Middle frontal gyrus (tissue), 1 donor: ENCODE data around the gene NOVA2.

Experiments
- DNase-seq: peaks from one replicate; pipeline ENCODE4 v3.0.0-alpha.2; 2015; ENCODE audit warnings: low spot score; ENCODE audit errors: extremely low spot score

The NOVA2 gene

DNA sequence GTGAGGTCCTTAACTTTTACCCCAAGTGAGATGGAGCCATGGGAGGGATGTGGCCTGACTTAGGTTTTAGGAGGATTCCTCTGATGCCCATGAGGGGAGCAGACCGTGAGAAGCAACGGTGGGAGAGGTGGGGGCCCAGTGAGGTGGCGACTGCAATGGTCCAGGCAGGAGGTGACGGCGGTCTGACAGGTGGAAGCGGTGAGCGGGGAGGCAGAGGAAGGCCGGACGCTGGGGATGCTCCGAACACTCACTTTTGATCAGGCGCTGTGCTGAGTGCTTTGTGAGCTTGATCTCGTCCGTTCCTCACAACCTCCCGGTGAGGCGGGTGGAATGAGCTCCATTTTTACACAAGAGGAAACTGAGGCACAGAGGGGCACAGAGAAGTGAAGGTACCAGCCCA lies 11.6 kb downstream of the NOVA2 start:
- DNase-seq: no peak

DNA sequence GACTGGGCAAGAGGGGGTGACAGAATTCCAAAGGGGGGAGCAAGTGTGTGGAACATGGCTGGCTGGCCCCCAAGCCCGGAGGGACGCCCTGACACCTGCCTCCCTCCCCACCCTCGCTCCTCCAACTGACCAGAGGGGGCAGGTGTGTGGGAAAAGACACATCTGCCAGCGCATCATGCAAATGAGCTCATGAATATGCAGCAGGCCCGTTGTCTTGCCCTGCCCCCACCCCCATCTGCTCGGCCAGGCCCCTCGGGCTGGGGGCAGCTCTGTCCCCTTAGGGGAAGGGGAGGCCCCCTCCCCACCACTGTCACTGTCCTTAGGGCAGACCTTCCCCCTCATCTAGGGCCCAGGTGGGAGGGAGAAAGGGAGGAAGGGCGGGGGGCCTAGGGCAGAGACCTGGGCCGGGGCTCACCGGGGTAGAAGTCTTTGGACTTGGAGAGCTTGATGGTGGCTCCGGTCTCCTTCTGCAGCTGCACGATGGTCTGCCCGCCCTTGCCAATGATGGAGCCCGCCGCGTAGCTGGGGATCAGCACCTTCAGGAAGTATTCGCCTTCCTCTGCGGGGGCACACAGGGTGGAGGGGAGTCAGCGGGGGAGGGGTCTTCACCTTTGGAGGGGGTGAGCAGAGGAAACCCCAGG lies 12.9 kb downstream of the NOVA2 start:
- DNase-seq: no peak

- DNase-seq: no peak
Measured at GRCh38 chr19:45959517-45960025, 14.1 kb downstream of the NOVA2 start.

- no peak for DNase-seq
Measured at GRCh38 chr19:45958769-45959516, 14.7 kb downstream of the NOVA2 start.

DNA sequence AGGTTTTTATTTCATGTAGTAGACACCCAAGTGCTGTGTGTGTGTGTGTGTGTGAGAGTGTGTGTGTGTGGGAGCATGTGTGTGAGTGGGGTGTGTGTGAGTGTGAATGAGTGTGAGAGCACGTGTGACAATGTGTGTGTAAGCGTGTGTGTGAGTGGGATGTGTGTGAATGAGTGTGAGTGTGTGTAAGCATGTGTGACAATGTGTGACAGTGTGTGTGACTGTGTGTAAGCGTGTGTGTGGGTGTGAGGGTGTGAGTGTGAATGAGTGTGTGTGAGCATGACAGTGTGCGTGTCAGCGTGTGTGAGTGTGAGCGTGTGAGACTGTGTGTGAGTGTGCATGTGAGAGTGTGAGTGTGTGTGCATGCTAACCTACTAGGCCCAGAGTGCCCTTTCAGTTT lies 15.3 kb downstream of the NOVA2 start:
- DNase-seq: no peak

- DNase-seq: no peak
Measured at GRCh38 chr19:45955905-45956608, 17.6 kb downstream of the NOVA2 start.

- DNase-seq: no peak
Measured at GRCh38 chr19:45954156-45954555, 19.5 kb downstream of the NOVA2 start.

DNA sequence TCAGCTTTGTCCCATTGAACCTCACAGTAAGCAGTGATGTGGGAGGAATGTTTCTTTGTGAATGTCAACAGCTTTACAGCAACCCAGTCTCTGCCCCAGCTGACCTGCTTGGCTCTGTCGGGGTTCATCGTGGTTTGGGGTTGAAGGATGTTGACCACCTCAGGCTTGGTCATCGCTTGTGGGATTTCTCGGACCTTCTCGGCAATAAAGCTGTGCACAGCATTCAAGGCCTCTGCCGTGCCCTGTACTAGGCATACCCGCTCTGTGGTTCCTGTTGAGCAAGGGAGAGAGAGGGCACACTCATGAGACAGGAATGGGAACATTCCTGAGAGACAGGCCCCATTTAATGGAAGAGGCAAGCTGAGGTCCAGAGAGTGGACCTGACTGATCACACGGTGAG lies 20.0 kb downstream of the NOVA2 start:
- DNase-seq: no peak

- DNase-seq: no peak
Measured at GRCh38 chr19:45952686-45953505, 20.8 kb downstream of the NOVA2 start.

DNA sequence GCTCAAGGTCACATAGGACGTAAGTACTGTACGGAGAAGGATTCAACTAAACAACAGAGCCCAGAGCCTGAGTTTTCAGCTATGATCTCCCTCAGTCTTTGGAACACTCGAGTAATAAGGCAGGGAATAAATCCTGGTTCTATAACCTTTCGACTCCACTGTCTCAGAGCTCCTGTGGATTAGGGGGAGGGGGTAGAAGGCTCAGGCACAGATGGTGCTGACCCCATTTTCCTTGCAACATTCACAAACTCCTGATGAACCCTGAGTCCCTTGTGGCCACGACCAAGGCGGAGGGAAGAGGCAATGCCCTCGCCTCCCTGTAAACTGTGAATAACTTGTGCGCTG lies 21.4 kb downstream of the NOVA2 start:
- no peak for DNase-seq

DNA sequence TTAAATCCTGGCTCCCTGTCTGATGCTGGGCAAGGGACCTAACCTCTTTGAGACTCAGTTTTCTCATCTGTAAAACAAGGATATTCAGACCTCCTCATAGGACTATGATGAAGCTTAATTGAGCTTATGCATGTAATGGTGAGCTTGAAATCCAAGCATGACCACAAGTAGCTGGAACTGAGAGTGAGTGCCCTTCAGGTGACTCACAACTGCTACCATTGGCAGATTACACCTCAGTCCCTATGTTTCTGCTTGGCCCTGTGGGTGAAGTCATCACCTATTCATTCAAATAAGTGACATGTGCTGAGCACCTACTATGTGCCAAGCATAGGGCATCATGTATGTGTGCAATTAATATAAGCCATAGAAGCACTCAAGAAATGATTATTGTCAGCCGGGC lies 25.7 kb downstream of the NOVA2 start:
- no peak for DNase-seq

DNA sequence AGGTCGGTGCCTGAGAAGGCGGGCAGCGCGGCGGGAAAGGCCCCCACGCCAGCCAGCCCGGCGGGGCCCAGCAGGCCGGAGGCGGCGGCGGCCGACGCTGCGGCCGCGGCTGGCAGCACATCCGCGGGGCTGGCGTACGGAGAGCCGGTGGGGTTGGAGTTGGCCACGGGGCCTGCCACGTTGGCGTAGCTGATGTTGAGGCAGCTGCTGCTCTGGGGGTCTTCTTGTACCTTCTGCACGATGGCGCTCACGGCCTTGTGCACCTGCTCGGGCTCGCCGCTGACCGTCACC lies 33.2 kb downstream of the NOVA2 start:
- no peak for DNase-seq

DNA sequence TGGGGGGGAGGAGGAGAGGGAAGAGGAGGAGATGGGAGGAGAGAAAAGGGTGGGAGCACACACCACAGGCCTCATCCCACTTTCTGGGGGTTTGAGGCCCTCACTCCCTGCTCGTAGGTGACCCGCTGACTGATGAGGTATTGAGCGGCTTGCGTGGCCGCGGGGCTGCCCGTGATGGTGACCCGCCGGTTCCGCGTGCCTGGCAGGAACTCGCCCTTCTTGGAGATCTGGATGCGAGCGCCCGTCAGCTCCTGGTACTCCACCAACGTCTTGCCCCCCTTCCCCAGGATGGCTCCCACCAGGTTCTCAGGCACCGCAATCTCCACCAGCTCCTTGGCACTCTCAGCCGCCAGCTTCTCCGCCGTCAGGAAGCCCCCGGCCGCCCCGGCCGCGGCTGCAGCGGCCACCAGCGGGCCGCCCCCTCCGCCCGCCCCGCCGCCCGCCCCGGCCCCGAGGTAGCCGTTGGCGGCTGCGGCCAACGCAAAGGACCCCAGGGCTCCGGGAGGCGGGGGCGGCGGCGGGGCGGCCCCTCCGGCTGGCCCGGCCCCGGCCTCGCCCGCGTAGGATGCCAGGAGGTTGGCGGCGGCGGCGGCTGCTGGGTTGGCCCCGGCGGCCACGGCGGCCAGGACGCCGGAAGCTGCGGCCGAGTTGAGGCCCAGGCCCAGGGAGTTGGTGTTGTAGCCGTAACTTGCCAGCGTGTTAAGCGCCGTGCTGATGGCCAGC lies 33.7 kb downstream of the NOVA2 start:
- no peak for DNase-seq

DNA sequence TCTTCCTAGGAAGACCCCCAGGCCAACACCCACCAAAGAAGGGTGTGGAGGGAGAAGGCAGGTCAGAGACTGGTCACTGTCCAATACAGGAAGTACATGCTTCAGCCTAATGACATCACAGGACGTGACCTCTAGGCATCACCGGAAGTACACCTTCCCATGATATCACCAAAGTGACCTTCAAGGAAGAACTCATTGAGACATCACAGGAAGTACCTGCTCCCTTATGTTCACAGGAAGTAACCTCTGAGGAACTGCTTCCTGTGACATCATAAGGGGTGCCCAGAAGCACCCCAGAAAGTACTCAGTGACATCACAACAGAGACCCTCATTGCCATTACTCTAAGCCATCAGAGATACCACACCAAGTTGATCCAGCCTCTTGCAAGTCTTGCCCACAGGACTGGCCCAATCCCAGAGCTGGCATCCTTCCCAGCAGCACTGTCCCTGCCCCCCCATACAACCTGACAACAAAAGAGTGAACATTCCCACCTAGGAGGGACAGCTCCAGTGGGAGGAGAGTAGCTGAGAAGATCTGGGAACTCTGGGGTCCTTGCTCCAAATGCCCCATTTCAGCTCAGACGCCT lies 34.8 kb downstream of the NOVA2 start:
- DNase-seq: no peak

- DNase-seq: no peak
Measured at GRCh38 chr19:45935267-45935666, 38.4 kb downstream of the NOVA2 start.

GRCh38 chr19:45934551-45935230 lies 39.0 kb downstream of the NOVA2 start:
- no peak for DNase-seq

- no peak for DNase-seq
Measured at GRCh38 chr19:45933759-45934158, 39.9 kb downstream of the NOVA2 start.

- DNase-seq: no peak
Measured at GRCh38 chr19:45931055-45931454, 42.6 kb downstream of the NOVA2 start.

DNA sequence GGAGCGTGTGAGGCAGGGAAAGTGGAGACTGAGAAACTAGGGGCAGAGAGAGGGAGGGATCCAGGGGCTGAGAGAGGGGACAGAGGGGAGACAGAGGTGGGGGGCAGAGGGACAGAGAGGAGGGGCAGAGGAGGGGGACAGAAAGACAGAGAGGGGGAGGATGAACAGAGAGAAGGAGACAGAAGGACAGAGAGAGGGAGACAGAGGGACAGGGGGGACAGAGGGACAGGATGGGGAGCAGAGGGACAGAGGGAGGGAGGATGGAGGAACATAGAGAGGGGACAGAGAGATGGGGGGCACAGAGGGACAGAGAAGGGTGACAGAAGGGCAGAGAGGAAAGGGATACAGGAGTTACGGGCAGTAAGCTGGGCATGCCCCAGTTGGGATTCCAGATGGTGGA lies 44.4 kb downstream of the NOVA2 start:
- no peak for DNase-seq

GRCh38 chr19:45927565-45928261 lies 46.0 kb downstream of the NOVA2 start:
- DNase-seq: peak; percentile 85
